GM19328 (cell line): ENCODE data around the gene ZNF44.
"Not testable (repeated sequence)": the region's sequence is repeated elsewhere in the genome, so short reads cannot be mapped to it uniquely, and the experiment has no call there.

Source experiments
- ATAC-seq: cut with Tn5 transposase; IDR thresholded peaks from one replicate; pipeline ENCODE4 v1.9.1; 2021; ENCODE audit warnings: mild to moderate bottlenecking, moderate library complexity; ENCODE audit not compliant: unreplicated experiment

Gene ZNF44

GRCh38 chr19:12294249-12295158 lies at the start of gene ZNF44:
Gene ZNF44 (minus strand): TSS chr19:12294883. CDS start chr19:12294694, 189 bp downstream.
- ATAC-seq = peak; percentile 87

GRCh38 chr19:12333162-12334159 lies 38.8 kb upstream of the ZNF44 start, which contains the start of gene ZNF563:
Gene ZNF563 (minus strand): TSS chr19:12333633. CDS start chr19:12333482, 151 bp downstream.
- ATAC-seq = peak; percentile 91

DNA sequence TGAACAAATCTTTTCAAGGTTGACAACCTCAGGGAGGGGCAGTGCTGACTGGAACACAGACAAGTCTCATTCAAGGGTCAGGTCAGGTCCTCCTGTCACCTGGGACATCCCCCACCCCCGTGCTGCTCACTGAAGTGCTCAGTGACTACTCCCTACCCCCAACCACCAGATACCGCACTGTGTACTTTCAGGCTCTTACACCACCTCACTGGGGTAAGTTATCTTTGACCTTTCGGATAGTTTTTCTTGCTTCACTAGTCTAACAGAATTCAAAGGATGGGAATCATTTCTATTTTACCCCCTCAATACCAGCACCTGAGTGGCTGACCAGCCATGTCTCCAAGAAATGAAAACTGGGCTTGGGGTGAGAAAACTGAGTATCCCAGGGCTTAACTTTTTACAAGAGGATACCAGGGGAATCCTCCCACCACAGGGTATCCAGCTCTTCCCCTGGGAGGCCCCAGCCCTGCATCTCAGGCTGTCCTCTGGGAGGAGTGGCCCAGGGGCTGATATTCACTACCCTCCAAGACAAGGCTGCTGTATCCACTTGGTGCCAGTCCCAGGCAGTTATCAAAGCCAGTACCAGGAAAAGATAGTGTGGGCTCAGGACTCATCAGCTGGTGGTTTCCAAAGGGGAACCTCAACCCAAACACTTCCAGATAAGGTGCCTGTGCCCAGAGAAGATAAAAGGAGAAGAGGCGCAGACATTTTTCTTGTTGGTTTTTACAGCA lies 36.7 kb upstream of the ZNF44 start:
- no peak for ATAC-seq

DNA sequence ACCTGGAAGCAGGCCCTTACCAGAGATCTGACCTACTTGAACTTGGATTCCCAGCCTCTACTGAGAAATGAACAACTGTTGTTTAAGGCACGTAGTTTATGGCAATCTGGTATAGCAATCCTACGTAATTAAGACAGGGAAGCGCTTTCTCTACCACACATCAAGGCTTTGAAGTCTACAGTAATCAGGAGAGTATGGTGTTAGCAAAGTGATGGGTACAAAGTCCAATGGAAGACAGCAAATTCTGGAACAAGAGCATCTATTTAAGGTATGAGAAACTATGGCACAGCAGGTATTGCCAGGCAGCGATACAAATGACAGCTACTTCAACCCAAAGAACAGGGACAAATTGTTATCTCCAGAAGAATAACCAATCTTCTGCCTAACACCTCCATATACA lies 35.7 kb upstream of the ZNF44 start:
- no peak for ATAC-seq

GRCh38 chr19:12325690-12326089 lies 31.0 kb upstream of the ZNF44 start:
- no peak for ATAC-seq

GRCh38 chr19:12318782-12319413 lies 24.2 kb upstream of the ZNF44 start:
- ATAC-seq = no peak

DNA sequence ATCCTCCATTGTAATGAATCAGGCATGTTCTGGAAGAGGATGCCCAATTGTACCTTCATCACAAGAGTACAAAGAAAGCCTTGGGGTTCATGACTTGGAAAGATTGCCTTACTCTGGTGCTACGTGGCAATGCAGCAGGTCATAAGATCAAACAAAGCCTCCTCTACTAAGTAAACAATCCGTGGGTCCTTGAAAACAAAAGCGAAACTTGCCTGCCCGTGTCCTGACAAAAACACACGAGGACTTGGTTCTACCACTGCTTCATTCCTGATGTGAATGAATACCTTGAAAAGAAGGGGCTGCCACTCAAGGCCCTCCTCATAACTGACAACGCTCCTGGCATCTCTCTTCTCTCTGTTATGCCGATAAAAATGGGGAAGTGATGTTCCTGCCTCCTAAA lies 19.9 kb upstream of the ZNF44 start:
- no peak for ATAC-seq

- ATAC-seq = not testable (repeated sequence)
Measured at GRCh38 chr19:12308891-12309290, 14.2 kb upstream of the ZNF44 start.

- ATAC-seq = no peak
Measured at GRCh38 chr19:12295191-12295590, 508 bp upstream of the ZNF44 start.

- no peak for ATAC-seq
Measured at GRCh38 chr19:12293777-12294248, 870 bp downstream of the ZNF44 start.

- no peak for ATAC-seq
Measured at GRCh38 chr19:12289790-12290065, 5.0 kb downstream of the ZNF44 start.

GRCh38 chr19:12287958-12288500 lies 6.7 kb downstream of the ZNF44 start:
- ATAC-seq = no peak

GRCh38 chr19:12284631-12285030 lies 10.1 kb downstream of the ZNF44 start:
- ATAC-seq = no peak

DNA sequence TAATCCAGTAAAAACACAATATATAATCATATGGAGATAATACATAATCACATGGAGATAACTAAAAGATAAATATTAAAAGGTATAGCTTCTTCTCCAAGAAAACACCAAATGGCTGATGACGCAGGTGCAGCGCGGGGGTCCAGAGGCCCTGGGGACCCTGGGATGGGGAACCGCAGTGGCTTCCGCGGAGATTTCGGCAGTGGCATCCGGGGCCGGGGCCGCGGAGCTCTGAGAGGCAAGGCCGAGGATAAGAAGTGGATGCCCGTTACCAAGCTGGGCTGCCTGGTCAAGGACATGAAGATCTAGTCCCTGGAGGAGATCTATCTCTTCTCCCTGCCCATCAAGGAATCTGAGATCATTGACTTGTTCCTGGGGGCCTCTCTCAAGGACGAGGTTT lies 10.5 kb downstream of the ZNF44 start:
- ATAC-seq = no peak

DNA sequence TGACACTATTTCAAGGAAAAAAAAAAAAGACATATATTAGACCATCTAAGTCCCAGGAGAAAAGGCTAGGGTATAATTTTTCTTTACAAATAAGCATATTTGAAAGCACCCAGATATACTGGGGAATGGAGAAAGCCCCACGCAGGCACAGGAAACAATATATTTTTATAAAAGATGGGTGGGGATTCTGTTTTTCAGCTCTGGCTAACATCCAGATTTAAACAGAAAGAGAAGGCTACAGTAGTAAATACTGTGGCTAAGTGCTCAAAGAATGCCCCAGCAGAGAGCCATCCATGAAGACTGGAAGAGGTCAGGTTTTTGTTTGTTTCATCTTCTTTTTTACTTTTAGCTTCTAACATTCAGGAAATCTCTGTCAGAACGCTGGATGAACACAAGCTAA lies 16.0 kb downstream of the ZNF44 start:
- ATAC-seq = no peak

DNA sequence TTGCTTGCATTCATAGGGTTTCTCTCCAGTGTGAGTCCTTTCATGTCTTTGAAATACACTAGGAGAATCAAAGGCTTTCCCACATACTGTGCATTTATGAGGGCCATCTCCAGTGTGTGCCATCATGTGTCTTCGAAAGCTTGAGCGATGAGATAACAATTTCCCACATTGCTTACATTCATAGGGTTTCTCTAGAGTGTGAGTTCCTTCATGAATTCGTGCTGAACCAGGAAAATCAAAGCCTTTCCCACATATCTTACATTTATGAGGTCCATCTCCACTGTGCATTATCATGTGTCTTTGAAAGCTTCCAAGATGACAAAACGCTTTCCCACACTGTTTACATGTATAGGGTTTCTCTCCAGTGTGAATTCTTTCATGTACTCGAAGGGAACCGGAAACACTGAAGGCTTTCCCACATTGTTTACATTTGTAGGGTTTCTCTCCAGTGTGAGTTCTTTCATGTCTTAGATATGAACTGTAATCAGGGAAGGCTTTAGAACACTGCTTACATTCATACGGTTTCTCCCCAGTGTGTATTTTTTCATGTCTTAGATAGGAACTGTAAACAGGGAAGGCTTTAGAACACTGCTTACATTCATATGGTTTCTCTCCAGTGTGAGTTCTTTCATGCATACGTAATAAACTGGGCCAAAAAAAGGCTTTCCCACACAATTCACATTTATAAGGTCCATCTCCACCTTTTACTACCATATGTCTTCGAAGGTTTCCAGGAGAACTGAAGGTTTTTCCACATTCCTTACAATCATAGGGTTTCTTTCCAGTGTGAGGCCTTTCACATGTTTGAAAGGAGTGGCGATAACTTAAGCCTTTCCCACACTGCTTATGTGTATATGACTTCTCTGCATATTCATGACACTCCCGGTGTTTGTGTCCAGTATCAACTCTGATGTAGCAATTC lies 21.4 kb downstream of the ZNF44 start:
- no peak for ATAC-seq

DNA sequence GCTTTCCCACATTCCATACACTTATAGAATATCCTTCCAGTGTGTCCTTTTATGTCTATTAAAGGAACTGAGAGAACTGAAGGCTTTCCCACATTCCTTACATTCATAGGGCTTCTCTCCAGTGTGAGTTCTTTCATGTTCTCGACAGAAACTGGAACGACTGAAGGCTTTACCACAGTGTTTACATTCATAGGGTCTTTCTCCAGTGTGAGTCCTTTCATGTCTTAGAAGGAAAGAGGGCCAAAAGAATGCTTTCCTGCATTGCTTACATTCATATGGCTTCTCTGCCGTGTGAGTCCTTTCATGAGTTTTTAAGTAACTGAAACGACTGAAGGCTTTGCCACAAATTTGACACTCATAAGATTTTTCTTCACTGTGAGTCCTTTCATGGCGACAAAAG lies 22.3 kb downstream of the ZNF44 start:
- no peak for ATAC-seq

DNA sequence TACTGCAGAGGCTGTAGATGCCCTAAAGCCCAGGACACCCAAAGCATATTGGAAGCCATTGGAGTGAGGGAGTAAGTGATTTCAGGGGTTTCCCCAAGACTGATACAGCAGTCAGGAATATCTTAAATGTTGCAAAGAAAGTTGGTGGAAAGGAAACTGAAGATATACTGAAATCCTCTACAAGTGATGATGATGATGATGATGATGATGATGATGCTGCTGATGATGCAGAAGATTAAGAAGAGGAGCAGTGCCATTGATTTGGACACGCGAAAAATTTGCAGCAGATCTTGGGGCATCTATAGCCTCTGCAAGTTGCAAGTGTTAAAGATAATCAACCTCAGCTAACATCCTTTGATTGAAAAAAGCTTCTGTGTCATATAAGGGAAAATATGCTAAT lies 23.8 kb downstream of the ZNF44 start:
- ATAC-seq = no peak
